Aorta (tissue), 5 donors: ENCODE data around the gene TEC. TPM values are rescaled to one million over a fixed set of nuclear protein-coding genes. Genes with fewer than 3 reads are reported as not detected.

Experiments used
- ATAC-seq: fragments of 200-7000 bp; cut with Tn5 transposase; one replicate; pipeline ENCODE4 v1.9.1; 2022; ENCODE audit warnings: moderate library complexity; ENCODE audit not compliant: low FRiP score
- DNase-seq, 2 donors: peaks; one replicate each; pipeline ENCODE4 v3.0.0-alpha.2; 2020
- H3K27ac ChIP-seq, 2 donors: one replicate each; pipeline ENCODE4 v1.5.1; 2013; ENCODE audit warnings: low read length in 2 of 2, mild to moderate bottlenecking in 2 of 2, moderate library complexity in 2 of 2, control low read depth in 1 of 2, inconsistent platforms in 1 of 2, low read depth in 1 of 2
- H3K27me3 ChIP-seq, 2 donors: one replicate each; pipeline ENCODE4 v1.6.1; 2013; ENCODE audit warnings: control low read depth in 1 of 2, low read length in 1 of 2, mild to moderate bottlenecking in 1 of 2, moderate library complexity in 1 of 2; ENCODE audit not compliant: insufficient read depth in 2 of 2, control insufficient read depth in 1 of 2
- H3K36me3 ChIP-seq, 2 donors: one replicate each; pipeline ENCODE4 v1.6.1; 2013; ENCODE audit warnings: control low read depth in 1 of 2, low read length in 1 of 2, mild to moderate bottlenecking in 1 of 2; ENCODE audit not compliant: insufficient read depth in 2 of 2, control insufficient read depth in 1 of 2
- H3K4me1 ChIP-seq, 2 donors: one replicate each; pipeline ENCODE4 v1.6.1; 2013; ENCODE audit warnings: low read length in 2 of 2, control low read depth in 1 of 2, mild to moderate bottlenecking in 1 of 2, moderate library complexity in 1 of 2; ENCODE audit not compliant: insufficient read depth in 2 of 2, control insufficient read depth in 1 of 2
- H3K4me3 ChIP-seq, 2 donors: one replicate each; pipeline ENCODE4 v1.5.1; 2013; ENCODE audit warnings: low read length in 2 of 2, control low read depth in 1 of 2, mild to moderate bottlenecking in 1 of 2
- H3K9me3 ChIP-seq: one replicate; pipeline ENCODE4 v1.6.1; 2013; ENCODE audit warnings: mild to moderate bottlenecking, low read length; ENCODE audit not compliant: control insufficient read depth
- WGBS, 2 donors: extraction: QIAGEN DNeasy Blood & Tissue Kit; methylation state at CpG; one replicate each; pipeline ENCODE4 v1.1.7; 2013; 5-methylcytosine and 5-hydroxymethylcytosine counted together
- intact Hi-C, 2 donors: fragments of 100-400 bp; cut with DNase I; formaldehyde crosslinking; loops; one replicate each; pipeline versions ENCODE4 v1.14.2 to v1.15.0; 2022
- polyA plus RNA-seq, 2 donors: library from polyadenylated mRNA; stranded (reverse); fragments of 200-250 nt; gene quantifications; one replicate each; pipeline ENCODE4 v1.2.3, GENCODE V29; 2013
- total RNA-seq, 2 donors: library from RNA; stranded (reverse); fragmentation: NEBNext Ultra II Directional; extraction: Animal tissue kit (Norgen Biotek cat#: 25700); gene quantifications; one replicate each; pipeline ENCODE4 v1.2.1, GENCODE V29; 2021
- donor health status: healthy with polysubstance abuse.
- donor health status: Bipolar disorder and iron deficiency.
- donor health status: DM: no; HTN: no; CAD: no.
- donor health status: DM: no; HTN: no; CAD: no.
- donor health status: DM: yes; HTN: yes; CAD: no.

Gene TEC
- total and polyA plus RNA-seq, 4 donors = 2.2 to 9.3 (median 4.0) TPM

- intact Hi-C loops = no loop called here
- Histone ChIP-seq H3K4me3 (no peak overlapping the region), H3K27ac (no peak overlapping the region), H3K4me1 (no peaks in the 10 kb centered on the region), H3K9me3 (peaks cover 6% of the 10 kb centered on the region), H3K27me3 (no peaks in the 10 kb centered on the region), H3K36me3 (no peaks in the 10 kb centered on the region)
- DNase-seq = no peak
- ATAC-seq = no peak
- WGBS, 2 donors = 67 to 68% methylated on average over 3 of the region's 3 CpGs
These were observed 5.6 kb upstream of the TEC start for GRCh38 chr4:48275247-48275646.

- H3K27ac ChIP-seq = no peak overlapping the region
- H3K4me3 ChIP-seq = no peak overlapping the region
- no peaks in the 10 kb centered on the region for H3K36me3 ChIP-seq
- H3K27me3 ChIP-seq = no peaks in the 10 kb centered on the region
- H3K9me3 ChIP-seq = peaks cover 3% of the 10 kb centered on the region
- ATAC-seq (no peak), DNase-seq (no peak)
- H3K4me1 ChIP-seq = no peaks in the 10 kb centered on the region
- intact Hi-C loops = no loop called here
- 94 to 95% methylated on average over 11 of the region's 11 CpGs for WGBS, 2 donors
These were observed 2.0 kb upstream of the TEC start for GRCh38 chr4:48271626-48272025.

GRCh38 chr4:48270951-48271473, 1.4 kb upstream of the TEC start:
- no peak for ATAC-seq
- no peak overlapping the region for H3K27ac ChIP-seq

GRCh38 chr4:48270523-48270897, 872 bp upstream of the TEC start:
- peak overlapping the region in 1 of 2 donors; percentile 2 for H3K4me3 ChIP-seq
- no peaks in the 10 kb centered on the region for H3K4me1 ChIP-seq
- no peak for ATAC-seq
- 81% methylated on average over 3 of the region's 3 CpGs for WGBS, 2 donors
- no peak overlapping the region for H3K27ac ChIP-seq
- peaks cover 2% of the 10 kb centered on the region for H3K9me3 ChIP-seq
- no peaks in the 10 kb centered on the region for H3K36me3 ChIP-seq
- DNase-seq = no peak
- H3K27me3 ChIP-seq = no peaks in the 10 kb centered on the region
- intact Hi-C loops = no loop called here

More at GRCh38 chr4:48270951-48271473, 1.4 kb upstream of the TEC start:
- no peaks in the 10 kb centered on the region for H3K4me1 ChIP-seq
- H3K27me3 ChIP-seq = no peaks in the 10 kb centered on the region
- H3K36me3 ChIP-seq = no peaks in the 10 kb centered on the region
- peaks cover 3% of the 10 kb centered on the region for H3K9me3 ChIP-seq
- 77 to 79% methylated on average over 6 of the region's 6 CpGs for WGBS, 2 donors
- no peak overlapping the region for H3K4me3 ChIP-seq
- DNase-seq = no peak
- intact Hi-C loops = no loop called here

GRCh38 chr4:48269861-48270522, 354 bp upstream of the TEC start:
- H3K27me3 ChIP-seq = no peaks in the 10 kb centered on the region
- WGBS, 2 donors = 3 to 4% methylated on average over 29 to 41 of the region's 41 CpGs
- no peaks in the 10 kb centered on the region for H3K36me3 ChIP-seq
- H3K4me1 ChIP-seq = no peaks in the 10 kb centered on the region
- ATAC-seq (peak; percentile 98), DNase-seq (peak; percentile 96 to 98)
- no peaks in the 10 kb centered on the region for H3K9me3 ChIP-seq
- peak overlapping the region; percentile 58 to 71 for H3K4me3 ChIP-seq
- intact Hi-C loops = no loop called here
- peak overlapping the region in 1 of 2 donors; percentile 2 for H3K27ac ChIP-seq

GRCh38 chr4:48267574-48267973, 2.1 kb downstream of the TEC start:
- H3K36me3 ChIP-seq = no peaks in the 10 kb centered on the region
- no peaks in the 10 kb centered on the region for H3K4me1 ChIP-seq
- ATAC-seq (no peak), DNase-seq (no peak)
- intact Hi-C loops = no loop called here
- H3K27ac ChIP-seq = no peak overlapping the region
- H3K27me3 ChIP-seq = no peaks in the 10 kb centered on the region
- WGBS, 2 donors = 65 to 85% methylated on average over 3 of the region's 3 CpGs
- no peak overlapping the region for H3K4me3 ChIP-seq
- H3K9me3 ChIP-seq = no peaks in the 10 kb centered on the region

- no peaks in the 10 kb centered on the region for H3K4me1 ChIP-seq
- H3K4me3 ChIP-seq = no peak overlapping the region
- no peaks in the 10 kb centered on the region for H3K36me3 ChIP-seq
- intact Hi-C loops = no loop called here
- ATAC-seq (no peak), DNase-seq (no peak)
- WGBS, 2 donors = 76 to 82% methylated on average over 4 of the region's 4 CpGs
- H3K27me3 ChIP-seq = no peaks in the 10 kb centered on the region
- H3K27ac ChIP-seq = no peak overlapping the region
- H3K9me3 ChIP-seq = no peaks in the 10 kb centered on the region
These were observed 2.9 kb downstream of the TEC start for GRCh38 chr4:48266781-48267180.

- no peaks in the 10 kb centered on the region for H3K36me3 ChIP-seq
- no peak for ATAC-seq
- intact Hi-C loops = no loop called here
- no peaks in the 10 kb centered on the region for H3K27me3 ChIP-seq
- H3K4me1 ChIP-seq = no peaks in the 10 kb centered on the region
- no peak overlapping the region for H3K4me3 ChIP-seq
- whole genome bisulfite sequencing, 2 donors = 80 to 84% methylated on average over 3 of the region's 3 CpGs
- peak in 1 of 2 donors; percentile 49 for DNase-seq
- H3K27ac ChIP-seq = no peak overlapping the region
- no peaks in the 10 kb centered on the region for H3K9me3 ChIP-seq
These were observed 6.7 kb downstream of the TEC start for GRCh38 chr4:48262926-48263325.

GRCh38 chr4:48262484-48262883, 7.2 kb downstream of the TEC start:
- Histone ChIP-seq H3K9me3 (no peaks in the 10 kb centered on the region), H3K36me3 (no peaks in the 10 kb centered on the region), H3K4me1 (no peaks in the 10 kb centered on the region), H3K4me3 (no peak overlapping the region), H3K27me3 (no peaks in the 10 kb centered on the region), H3K27ac (no peak overlapping the region)
- 80% methylated on average over 2 of the region's 2 CpGs for WGBS, 2 donors
- ATAC-seq = no peak
- intact Hi-C loops = no loop called here
- DNase-seq = no peak
